Hypothalamus (tissue), 51 donors: ENCODE data around the gene CEP295NL.
"Not testable (repeated sequence)": the region's sequence is repeated elsewhere in the genome, so short reads cannot be mapped to it uniquely, and the experiment has no call there.

Experiments used
- DNase-seq, 51 donors: peaks; one replicate each; lab custom pipeline; 2025; lab: John Stamatoyannopoulos, UW

CEP295NL gene

DNA sequence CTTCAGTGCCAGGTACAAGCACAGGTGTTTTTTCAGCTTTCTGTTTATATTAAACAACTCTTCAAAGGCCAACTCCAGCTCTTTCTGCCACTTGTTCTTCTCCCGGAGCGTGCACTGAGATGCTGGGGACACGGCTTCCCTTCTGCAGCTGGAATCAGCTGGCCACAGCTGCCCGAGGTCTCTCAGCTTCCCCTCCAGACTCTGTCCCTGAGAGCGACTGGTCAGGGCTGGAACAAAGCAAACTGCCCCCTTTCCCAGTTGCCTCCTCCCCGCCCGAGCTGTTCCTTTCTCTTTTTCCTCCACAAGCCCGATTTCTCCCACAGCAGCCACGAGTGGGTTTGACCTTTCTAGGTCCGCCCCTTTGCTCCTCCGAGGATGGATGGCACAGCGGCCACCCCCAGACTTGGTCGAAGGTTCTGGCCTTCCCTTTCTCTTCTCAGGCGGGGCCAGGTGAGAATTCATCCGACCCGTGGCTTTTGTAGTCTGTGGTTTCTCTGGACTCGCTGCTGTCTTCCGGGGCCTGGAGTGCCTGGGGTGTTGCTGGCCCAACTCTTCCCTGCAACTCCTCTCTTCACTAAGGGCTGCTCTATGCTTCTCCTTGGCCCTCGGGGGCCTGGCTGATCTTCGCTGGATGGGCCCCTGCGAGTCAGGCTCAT lies 11.5 kb downstream of the CEP295NL start:
- DNase-seq: peak in 4 of 51 donors; percentile 22 to 42 (median 39)

DNA sequence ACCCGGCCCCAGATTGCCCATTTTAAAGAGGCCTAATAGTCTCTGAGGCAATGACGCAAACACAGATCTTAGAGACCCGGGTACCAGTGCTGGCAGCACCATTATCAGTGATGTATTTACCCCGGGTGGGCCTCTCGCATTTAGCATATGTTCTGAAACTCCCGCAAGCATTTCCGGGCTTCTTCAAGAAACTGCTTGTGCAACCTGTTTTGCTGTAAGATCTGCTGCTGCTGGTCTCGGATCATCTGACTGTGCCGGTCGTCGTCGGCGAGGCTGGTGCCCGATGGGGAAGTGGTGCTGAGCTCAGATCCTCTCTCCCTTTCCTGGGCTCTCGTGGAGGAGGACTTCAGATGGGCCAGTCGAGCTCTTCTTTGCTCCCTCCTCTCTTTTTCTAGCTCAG lies 12.5 kb downstream of the CEP295NL start:
- peak in 31 of 51 donors; percentile 19 to 67 (median 40) for DNase-seq

DNA sequence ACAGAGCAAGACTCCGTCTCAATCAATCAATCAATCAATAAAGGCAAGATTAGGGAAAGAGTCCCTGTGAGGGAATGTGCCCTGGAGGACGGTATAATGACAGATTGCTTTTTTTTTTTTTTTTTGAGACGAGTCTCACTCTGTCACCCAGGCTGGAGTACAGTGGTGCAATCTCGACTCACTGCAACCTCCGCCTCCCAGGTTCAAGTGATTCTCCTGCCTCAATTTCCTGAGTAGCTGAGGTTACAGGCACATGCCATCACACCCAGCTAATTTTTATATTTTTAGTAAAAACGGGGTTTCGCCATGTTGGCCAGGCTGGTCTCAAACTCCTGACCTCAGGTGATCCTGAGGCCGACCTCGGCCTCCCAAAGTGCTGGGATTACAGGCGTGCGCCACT lies 12.9 kb downstream of the CEP295NL start:
- DNase-seq: not testable (repeated sequence)

DNA sequence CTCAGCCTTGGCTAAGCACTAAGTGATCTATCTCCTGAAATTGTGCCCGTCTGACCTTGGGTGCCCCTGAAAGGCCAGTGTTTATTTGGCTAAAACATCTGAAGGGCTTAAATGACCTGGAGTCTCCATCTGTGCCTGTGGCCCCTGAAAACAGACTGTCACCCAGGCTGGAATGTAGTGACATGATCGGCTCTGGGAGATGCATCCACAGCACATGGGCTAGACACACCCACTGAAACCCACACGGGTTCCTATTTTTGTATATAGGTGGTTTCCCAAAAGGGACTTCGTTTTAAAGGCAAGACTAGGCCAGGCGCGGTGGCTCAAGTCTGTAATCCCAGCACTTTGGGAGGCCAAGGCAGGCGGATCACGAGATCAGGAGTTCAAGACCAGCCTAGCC lies 13.5 kb downstream of the CEP295NL start:
- DNase-seq: no peak

DNA sequence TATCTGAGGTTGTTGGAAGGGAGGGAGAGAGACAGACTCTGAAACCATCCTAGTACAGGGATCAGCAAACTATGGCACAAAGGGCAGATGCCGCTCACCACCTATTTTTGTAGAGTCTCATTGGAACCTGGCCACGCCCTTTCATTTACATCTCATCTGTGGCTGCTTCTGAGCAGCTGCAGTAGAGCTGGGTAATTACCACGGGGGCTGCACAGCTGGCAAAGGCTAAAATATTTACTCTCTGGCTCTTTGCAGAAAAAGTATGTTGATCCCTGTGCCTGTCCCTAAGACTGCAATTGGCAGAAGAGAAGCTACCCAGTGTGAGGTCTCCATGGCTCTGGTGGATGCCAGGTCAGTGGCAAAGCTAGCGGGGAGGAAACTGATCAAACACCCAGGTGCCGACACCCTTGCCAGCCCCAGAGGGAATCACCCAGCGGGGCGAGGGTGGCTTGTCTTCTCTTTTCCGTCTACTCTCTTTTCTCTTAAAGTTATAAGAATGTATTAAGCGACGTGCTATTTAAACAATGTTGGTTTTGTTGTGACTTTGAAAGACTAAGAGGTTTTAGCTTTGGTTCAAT lies 14.0 kb downstream of the CEP295NL start:
- peak in 1 of 51 donors; percentile 18 for DNase-seq

DNA sequence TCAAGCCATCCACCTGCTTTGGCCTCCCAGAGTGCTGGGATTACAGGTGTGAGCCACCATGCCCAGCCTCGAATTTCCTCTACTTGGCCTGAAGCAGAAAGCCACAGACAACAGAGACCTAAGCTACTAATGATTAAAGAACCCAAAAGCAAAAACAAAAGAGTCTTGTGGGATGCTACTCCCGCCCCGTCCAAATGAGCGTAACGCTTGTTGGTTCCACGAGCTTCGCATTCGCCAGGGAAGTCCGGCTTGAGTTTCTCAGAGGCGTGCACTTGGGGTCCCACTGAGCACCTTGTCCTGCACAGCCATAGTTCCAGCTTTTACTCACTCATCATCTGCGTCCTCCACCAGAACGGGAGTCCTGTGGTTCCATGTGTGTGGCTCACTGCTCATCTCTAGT lies 16.0 kb downstream of the CEP295NL start:
- DNase-seq: no peak

DNA sequence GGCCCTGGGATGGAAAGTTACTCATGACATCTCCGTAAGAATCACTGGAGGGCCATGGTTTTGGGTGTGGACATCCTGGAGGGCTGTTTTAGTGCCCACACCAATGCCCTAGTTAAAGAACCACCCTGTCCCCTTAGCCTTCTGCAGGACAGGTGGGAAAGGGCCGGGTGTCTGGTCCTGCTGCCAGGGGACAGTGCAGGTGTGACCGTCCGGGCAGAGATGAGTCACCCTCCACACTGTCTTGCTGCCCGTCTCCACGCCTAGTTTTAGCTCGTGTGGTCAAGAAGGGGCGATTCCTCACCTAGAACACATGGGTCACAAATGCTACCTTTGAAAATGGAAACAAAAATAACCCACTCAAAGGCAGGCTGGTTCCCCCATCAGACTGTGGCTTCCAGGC lies 17.0 kb downstream of the CEP295NL start:
- DNase-seq: no peak

DNA sequence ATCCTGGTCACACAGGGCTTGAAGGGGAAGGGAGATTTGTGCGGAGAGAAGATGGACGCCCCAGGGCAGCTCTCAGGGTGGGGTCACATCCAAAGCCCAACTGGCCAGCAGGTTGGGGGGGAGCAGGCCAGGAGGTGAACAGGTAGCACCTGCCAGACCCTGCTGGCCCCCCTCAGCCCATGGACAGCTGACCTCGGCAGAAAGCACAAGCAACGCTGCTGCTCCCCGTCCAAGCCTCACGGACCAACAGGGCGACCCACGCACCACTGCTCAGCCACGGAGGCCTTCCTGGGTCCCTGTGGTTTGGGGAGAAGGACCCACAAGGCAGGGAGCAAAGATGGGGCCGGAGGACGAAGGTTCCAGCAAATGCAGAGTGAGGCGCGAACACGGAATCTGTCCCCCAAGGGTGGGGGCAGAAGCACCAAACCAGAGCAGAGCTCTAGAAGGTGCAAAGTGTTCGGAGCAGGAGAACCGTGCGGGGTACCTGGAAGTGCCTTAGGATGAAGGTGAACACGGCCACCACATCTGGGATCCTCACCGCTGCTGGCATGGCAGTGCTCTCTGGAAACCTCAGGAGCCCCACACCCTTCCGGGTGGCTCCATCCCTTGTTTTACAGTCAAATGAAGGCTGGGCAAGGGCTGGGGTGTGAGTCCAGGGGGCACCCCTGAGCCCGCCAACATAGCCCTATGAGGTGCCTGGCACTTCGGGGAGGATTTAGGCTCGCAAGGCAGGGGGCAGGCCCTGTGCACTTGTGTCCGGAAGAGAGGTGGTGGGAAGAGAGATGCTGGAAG lies 17.9 kb downstream of the CEP295NL start:
- DNase-seq: no peak

DNA sequence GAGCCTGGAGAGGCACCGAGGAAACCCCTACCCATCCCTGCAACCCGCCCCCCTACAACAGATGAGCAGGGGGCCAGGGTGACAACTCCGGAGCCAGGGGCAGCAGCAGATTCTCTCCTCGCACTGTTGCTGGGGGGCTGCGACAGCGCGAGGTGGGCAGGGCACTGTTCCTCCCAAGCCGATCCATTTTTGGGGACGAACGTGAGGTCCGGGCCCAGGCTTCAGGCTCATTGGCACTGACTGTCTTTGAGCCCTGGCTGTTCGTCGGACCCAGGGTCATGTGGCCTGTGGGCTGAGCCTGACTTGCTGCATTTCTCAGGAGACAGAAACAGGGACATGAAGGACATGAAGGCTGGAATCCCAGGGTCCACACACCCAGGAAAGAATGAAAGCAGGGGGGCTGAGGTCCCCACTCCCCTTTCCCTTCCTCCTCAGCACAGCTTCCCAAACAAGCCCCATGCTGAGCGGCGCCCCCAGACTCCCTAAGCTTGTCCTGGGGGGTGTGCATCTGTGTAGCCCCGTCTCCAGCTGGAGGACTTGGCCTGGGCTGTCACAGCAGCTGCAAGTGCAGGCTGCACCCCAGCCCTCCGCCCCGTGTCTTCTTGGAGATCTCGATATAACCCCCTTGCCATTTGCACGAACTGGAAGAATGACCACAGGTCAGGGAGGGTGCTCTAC lies 18.7 kb downstream of the CEP295NL start:
- peak in 35 of 51 donors; percentile 39 to 84 (median 68) for DNase-seq

DNA sequence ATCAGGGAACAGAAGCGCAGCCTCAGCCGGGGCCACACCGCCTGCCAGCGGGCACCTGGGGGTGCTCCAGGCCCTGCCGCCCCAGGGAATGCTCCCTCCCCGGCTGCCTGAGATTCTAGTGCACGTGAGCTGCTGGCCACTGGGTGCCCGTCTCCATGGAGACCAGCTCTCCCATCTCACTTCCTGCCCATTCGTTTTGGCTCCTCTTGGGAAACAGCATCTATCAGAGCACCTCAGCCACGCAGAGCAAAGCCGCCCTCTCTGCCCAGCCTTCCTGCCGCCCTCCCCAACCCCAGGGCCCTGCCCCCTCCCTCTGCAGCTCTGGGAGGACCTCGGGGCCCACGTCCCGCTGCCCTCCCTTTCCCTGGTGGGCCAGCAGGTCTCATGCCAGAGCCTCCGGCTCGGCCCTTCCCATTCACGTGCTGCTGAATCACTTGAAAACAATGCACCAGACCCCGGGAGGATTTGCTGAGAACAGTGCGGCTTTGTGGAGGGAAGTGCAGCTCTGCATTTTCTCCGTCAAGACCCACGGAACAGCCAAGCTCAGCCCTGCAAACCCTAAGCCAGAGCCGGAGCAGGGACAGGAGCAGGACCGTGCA lies 19.4 kb downstream of the CEP295NL start:
- peak in 49 of 51 donors; percentile 39 to 92 (median 83) for DNase-seq

DNA sequence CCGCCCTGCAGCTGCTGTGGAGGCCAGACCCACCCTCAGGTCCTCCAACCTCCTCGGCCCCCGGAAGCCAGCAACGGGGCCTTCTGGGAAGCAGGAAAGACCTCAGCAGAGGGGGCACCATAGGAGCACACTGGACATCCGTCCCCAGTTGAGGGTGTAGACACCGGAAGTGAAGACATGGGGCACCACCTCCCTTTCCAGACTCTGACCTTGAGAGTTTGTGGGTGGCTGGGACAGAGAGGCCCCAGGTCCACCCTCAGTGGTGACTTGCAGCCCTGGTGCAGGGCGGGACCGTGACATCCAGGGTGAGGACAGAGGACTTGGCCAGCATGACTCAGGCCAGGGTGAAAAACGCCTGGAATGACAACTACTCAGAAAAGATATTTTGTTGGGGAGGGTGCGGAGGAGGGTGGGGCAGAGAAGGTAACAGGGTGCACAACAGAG lies 19.9 kb downstream of the CEP295NL start:
- DNase-seq: peak in 9 of 51 donors; percentile 60 to 77 (median 66)

DNA sequence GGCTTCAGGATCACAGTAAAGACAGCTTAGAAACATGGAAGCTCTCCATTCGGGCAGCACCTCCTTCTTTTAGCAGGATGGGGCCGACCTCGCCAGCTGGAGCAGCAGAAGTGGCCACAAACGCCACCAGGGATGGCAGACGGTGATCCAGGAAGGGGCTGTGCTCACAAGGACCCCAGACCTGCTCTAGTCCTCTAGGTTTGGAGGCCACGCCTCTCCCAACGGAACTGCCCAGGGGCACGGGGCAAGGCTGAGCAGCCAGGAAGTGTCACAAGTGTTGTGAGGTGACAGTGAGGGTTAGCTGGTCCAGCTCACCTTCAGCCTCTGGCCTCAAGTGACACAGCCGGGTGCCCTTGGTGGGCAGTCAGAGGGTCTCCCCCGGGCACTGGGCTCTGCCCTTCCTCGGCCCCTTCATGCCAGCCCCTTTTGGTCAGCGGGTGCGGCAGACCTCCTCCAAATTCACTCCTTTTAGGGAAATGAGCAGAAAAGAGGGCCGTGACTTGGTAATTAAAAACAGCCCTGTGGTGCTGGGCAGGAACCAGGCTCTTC lies 20.4 kb downstream of the CEP295NL start:
- peak in 1 of 51 donors; percentile 22 for DNase-seq

DNA sequence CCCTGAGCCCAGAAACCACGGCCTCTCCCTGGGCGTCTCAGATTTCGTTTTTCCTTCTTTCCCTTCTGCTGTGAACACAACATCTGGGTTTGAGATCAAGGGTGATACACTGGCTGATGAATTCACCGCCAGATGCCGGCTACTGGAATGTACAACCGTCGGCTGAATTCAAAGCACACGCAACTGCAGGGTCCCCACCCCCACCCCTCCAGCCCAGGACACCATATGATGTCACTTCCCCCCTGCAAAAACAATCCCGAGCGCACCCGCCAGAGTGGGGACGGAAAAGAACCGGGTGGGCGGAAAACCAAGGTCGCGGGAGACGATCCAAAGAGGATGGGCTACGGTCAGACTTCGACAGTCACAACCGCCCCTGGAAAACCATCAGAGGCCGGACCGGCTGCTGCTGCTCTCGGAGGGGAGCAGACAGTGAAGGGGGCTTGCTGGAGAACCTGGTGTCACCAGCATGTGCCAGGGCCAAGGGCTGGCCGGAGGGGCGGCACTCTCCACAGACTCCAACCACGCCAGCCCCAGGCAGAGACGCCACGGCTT lies 23.3 kb downstream of the CEP295NL start:
- peak in 9 of 51 donors; percentile 28 to 53 (median 34) for DNase-seq

DNA sequence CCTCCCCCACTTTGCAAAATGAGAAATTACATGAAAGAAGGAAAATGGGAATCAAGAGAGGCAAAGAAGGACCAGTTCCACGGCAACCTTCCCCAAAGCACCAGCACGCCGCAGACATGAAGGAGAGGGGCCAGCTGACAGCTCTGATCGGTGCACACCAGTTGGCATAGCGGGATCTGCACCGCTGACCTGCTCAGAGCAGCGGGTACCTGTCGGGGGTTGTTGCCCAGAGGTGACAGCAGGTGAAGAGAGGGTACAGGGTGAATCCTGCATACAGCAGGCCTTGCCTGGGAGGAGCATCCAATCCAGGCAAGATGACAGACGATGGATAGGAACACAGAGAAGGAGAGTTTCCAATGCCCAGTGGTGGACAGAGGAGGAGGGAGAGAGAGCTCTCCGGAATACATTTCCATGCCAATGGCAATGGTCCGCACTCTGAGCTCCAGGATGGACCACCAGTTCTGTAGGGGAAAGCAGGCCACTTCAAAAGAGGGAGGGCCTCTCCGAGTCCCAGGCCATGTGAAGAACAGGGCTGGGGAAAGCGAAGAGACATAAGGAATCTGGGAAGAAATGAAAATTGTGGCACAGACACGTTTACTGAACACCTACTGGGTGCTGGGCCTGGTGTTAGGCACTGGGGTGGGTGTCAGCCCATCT lies 24.0 kb downstream of the CEP295NL start:
- peak in 1 of 51 donors; percentile 34 for DNase-seq

DNA sequence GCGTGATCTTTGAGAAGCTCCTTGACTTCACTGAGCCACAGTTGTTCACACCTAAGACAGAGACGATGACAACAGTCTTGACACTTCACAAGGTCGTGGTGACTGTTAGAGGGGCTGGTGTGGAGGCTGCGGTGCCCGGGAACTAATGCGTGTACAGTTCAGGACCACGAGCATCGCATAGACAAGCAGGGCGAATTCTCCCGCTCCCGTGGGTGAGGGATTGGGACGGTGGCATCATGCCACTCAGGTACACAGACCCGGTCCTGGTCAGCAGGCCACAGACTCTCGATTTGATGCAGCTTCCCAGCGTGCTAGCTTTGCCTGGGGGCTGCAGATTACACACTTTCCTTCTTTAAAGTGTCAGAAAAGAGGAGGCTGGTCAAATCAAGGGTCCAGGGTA lies 24.7 kb downstream of the CEP295NL start:
- DNase-seq: no peak

DNA sequence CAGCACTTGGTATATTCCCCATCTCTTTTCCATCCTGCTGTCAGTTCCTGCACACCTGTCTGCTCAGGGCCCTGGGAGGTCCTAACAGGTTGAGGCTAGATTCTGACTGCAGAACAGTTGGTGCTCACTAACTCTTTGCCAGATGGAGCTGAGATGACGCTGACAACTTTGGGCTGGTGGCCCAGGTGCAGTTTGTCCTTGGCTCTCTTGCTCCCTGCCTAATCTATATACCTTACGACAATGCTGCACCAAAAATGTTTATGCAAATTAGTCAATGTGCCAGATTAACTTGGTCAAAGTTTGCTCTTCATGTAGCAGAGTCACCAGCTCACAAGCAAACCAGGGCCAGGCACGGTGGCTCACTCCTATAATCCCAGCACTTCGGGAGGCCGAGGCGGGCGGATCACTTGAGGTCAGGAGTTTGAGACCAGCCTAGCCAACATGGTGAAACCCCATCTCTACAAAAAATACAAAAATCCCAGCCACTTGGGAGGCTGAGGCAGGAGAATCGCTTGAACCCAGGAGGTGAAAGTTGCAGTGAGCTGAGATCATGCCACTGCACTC lies 26.0 kb downstream of the CEP295NL start:
- DNase-seq: not testable (repeated sequence)

DNA sequence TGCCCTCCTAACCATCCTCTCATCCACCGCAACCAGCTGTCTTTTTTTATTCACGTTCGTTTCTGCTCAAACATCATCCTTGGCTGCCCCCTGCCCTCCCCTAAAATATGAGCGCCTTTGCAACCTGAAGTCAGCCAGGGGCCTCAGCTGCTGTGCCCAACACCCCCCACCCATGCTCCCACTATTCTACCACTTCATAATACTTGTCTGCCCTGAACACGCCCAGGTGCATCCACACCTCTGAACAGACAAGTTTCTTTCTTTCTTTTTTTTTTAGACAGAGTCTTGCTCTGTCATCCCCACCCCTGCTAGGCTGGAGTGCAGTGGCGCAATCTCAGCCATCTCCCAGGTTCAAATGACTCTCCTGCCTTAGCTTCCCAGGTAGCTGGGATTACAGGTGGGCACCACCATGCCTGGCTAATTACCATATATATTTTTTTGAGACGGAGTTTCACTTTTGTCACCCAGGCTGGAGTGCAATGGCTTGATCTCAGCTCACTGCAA lies 26.9 kb downstream of the CEP295NL start:
- no peak for DNase-seq

DNA sequence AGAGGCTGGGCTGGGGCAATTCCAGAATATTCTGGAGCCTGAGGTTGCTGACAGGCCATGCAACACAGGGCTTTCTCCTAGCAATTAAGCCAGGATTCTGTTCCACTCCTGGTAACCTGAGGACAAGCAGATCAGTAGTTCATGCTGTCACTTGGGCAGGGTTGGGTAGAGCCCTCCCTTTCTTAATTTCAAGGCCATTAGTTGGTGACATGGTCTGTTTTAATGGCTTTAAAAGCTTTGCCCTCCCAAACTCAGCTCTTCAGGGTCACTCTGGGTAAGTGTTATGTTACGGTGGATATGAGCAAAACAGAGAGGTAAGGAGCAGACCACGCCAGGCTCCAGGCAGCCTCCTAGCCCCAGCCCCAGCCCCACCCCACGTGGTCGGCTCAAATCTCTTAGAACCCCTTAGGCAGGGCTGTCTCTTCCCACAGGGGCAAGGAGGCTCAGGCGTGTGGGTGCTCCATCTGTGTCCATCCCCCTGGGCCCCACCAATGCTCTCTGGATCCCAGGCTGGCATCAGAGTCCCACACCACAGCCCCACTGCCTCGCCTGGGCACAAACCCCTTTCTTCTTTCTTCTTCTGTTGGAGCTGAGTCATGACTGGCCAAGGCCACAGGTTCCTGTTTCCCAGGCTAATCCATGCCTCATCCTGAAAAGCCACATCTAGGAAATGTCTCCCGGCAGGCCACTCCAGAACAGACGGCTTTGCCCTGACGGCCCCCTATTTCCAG lies 27.5 kb downstream of the CEP295NL start:
- DNase-seq: peak in 8 of 51 donors; percentile 17 to 55 (median 34)
